OCI-LY7 (cell line): ENCODE results near the gene DOCK4. TPM values are rescaled to one million over a fixed set of nuclear protein-coding genes. Genes with fewer than 3 reads are reported as not detected.

ENCODE experiments used
- BruUV-seq: library from RNA; stranded (reverse); fragments of 400-500 nt; replicated peaks from 2 replicates; lab custom pipeline; 2021; lab: Mats Ljungman, UMichigan
- CTCF ChIA-PET: fragments of 300-600 bp; sonication (Branson Sonifier 250); formaldehyde crosslinking; loops from one replicate; lab custom pipeline; 2022; ENCODE audit warnings: antibody characterized with exemption; ENCODE audit not compliant: unreplicated experiment; lab: Charles Lee
- POLR2A ChIA-PET: fragments of 300-600 bp; sonication (Branson Sonifier 250); formaldehyde crosslinking; loops from one replicate; lab custom pipeline; 2022; ENCODE audit warnings: antibody characterized with exemption; lab: Charles Lee
- DNase-seq: peaks from one replicate; pipeline ENCODE4 v3.0.0-alpha.2; 2015; ENCODE audit warnings: low spot score
- H2AFZ ChIP-seq: fragments of 200-600 bp; sonication (generic), shearing (Covaris generic); 2 replicates; pipeline ENCODE4 v1.6.1; 2014; ENCODE audit warnings: mild to moderate bottlenecking, antibody characterized with exemption, low read length, moderate library complexity
- H3K27ac ChIP-seq: fragments of 200-600 bp; sonication (generic); 2 replicates; pipeline ENCODE4 v1.5.1; 2014; ENCODE audit warnings: mixed run types, low read depth, mild to moderate bottlenecking, moderate library complexity, low read length, inconsistent platforms; ENCODE audit not compliant: poor library complexity, severe bottlenecking
- H3K36me3 ChIP-seq: fragments of 200-600 bp; sonication (generic); 2 replicates; pipeline ENCODE4 v1.6.1; 2014; ENCODE audit warnings: mild to moderate bottlenecking, antibody characterized with exemption, low read length, moderate library complexity, mixed read lengths; ENCODE audit not compliant: insufficient read depth
- H3K4me1 ChIP-seq: fragments of 200-600 bp; sonication (generic); 2 replicates; pipeline ENCODE4 v1.5.1; 2014; ENCODE audit warnings: mild to moderate bottlenecking, low read length; ENCODE audit not compliant: insufficient read depth, poor library complexity, severe bottlenecking
- H3K4me2 ChIP-seq: fragments of 200-600 bp; sonication (generic); 2 replicates; pipeline ENCODE4 v1.6.1; 2014; ENCODE audit warnings: mild to moderate bottlenecking, low read length
- H3K4me3 ChIP-seq: fragments of 200-600 bp; sonication (generic); 2 replicates; pipeline ENCODE4 v1.5.1; 2014; ENCODE audit warnings: mild to moderate bottlenecking, low read depth, low read length; ENCODE audit not compliant: poor library complexity, severe bottlenecking
- H3K79me2 ChIP-seq: fragments of 200-600 bp; sonication (generic); 2 replicates; pipeline ENCODE4 v1.6.1; 2016; ENCODE audit warnings: low read depth, mild to moderate bottlenecking, low read length, moderate library complexity, mixed read lengths; ENCODE audit not compliant: insufficient read depth
- H3K9me2 ChIP-seq: fragments of 200-600 bp; sonication (generic); 2 replicates; pipeline ENCODE4 v1.6.1; 2016; ENCODE audit warnings: mild to moderate bottlenecking, low read length, mixed read lengths; ENCODE audit not compliant: insufficient read depth
- H3K9me3 ChIP-seq: fragments of 200-600 bp; sonication (generic); 2 replicates; pipeline ENCODE4 v1.6.1; 2014; ENCODE audit warnings: mild to moderate bottlenecking, mixed run types, low read length, mixed read lengths
- H4K20me1 ChIP-seq: fragments of 200-600 bp; sonication (generic); 2 replicates; pipeline ENCODE4 v1.6.1; 2014; ENCODE audit warnings: mild to moderate bottlenecking, antibody characterized with exemption, low read length, moderate library complexity, mixed read lengths; ENCODE audit not compliant: insufficient read depth
- CTCF ChIP-seq: fragments of 200-600 bp; sonication (generic); conservative IDR thresholded peaks from 2 replicates; pipeline ENCODE4 v1.5.1; 2014; ENCODE audit warnings: mild to moderate bottlenecking, antibody characterized with exemption, low read length, moderate library complexity, mixed read lengths
- EZH2phosphoT487 ChIP-seq: fragments of 200-600 bp; sonication (generic); IDR thresholded peaks from 2 replicates; pipeline ENCODE4 v1.6.1; 2018; ENCODE audit warnings: low read depth, borderline replicate concordance, mild to moderate bottlenecking, mixed run types, antibody characterized with exemption, low read length, moderate library complexity, mixed read lengths
- intact Hi-C: fragments of 100-400 bp; cut with micrococcal nuclease; formaldehyde crosslinking; loops from one replicate; pipeline ENCODE4 v1.10.0; 2022; ENCODE audit not compliant: unreplicated experiment
- total RNA-seq, 2 experiments: library from RNA; depleted of rRNA in 1 of 2; stranded (reverse); fragments of >200 nt in 1 of 2; shearing (Covaris generic) in 1 of 2; gene quantifications; 2 replicates each; pipeline ENCODE4 v1.2.3, GENCODE V29; 2014 to 2022

The DOCK4 gene
- total RNA-seq, 2 experiments from 2014 or later: 0.91 to 4.9 TPM

GRCh38 chr7:111803015-111803758, 403.0 kb downstream of the DOCK4 start:
- CTCF ChIA-PET: no interaction called here
- Histone ChIP-seq H3K4me1 (no peaks in the 10 kb centered on the region), H3K36me3 (no peaks in the 10 kb centered on the region), H3K9me2 (no peaks in the 10 kb centered on the region), H4K20me1 (no peaks in the 10 kb centered on the region), H3K79me2 (no peaks in the 10 kb centered on the region), H2AFZ (no peak overlapping the region), H3K4me2 (no peak overlapping the region), H3K9me3 (no peaks in the 10 kb centered on the region), H3K4me3 (no peak overlapping the region), H3K27ac (no peak overlapping the region)
- intact Hi-C loops: no loop called here
- DNase-seq: no peak
- POLR2A ChIA-PET: interaction anchor here (0.6 to 0.9 kb wide), 4 partner anchors 9 to 1581 kb away, joined by 3 to 5 read pairs (median 4); no protein-coding TSS in a partner anchor
- no TSS peak for BruUV-seq
- no peak for TF ChIP-seq EZH2phosphoT487
- no peak for TF ChIP-seq CTCF

DNA sequence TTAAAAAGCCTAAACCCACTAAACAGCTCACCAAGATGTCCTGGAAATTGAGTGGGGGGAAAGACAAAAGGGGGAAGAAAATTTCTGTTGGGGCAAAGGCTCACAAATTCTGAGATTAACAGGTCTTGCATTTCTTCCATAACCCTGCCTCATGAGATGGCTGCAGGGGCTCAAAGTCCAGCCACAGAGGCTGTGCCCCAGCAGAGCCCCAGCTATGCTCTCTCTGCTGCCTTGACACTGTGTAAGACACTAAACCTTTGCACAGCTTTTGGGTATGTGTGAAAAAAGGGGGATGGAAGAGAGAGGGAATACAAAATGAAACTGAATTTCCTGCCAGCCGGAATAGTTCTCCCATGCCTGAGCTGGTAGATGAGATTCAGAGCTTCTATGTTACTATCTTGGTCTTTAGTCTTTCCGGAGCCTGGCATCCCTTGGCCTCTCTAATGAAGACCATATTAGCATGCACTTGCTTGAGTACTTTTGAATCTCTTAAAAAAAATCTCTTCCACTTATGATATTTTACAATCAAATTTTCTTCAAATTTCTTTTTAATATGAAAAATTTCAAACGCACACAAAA, 403.9 kb downstream of the DOCK4 start:
- no peaks in the 10 kb centered on the region for H4K20me1 ChIP-seq
- DNase-seq: no peak
- H3K4me3 ChIP-seq: no peak overlapping the region
- H2AFZ ChIP-seq: no peak overlapping the region
- H3K9me2 ChIP-seq: no peaks in the 10 kb centered on the region
- H3K4me2 ChIP-seq: no peak overlapping the region
- H3K9me3 ChIP-seq: peaks cover 2% of the 10 kb centered on the region; the same call in 1 of the 2 replicates
- no peaks in the 10 kb centered on the region for H3K79me2 ChIP-seq
- BruUV-seq: no TSS peak
- no peak overlapping the region for H3K27ac ChIP-seq
- intact Hi-C loops: no loop called here
- CTCF ChIA-PET: no interaction called here
- H3K4me1 ChIP-seq: no peaks in the 10 kb centered on the region
- TF ChIP-seq CTCF: no peak
- POLR2A ChIA-PET: interaction anchor here (0.6 to 0.7 kb wide), 3 partner anchors 91 to 1289 kb away, joined by 3 read pairs; no protein-coding TSS in a partner anchor
- H3K36me3 ChIP-seq: no peaks in the 10 kb centered on the region

- intact Hi-C loops: no loop called here
- H3K79me2 ChIP-seq: no peaks in the 10 kb centered on the region
- CTCF ChIA-PET: no interaction called here
These were observed 404.9 kb downstream of the DOCK4 start for GRCh38 chr7:111801277-111801676.

More at GRCh38 chr7:111801277-111801676, 404.9 kb downstream of the DOCK4 start:
- Histone ChIP-seq H3K9me2 (no peaks in the 10 kb centered on the region), H3K4me1 (no peaks in the 10 kb centered on the region), H3K4me2 (no peak overlapping the region), H3K9me3 (peaks cover 12% of the 10 kb centered on the region), H3K27ac (no peak overlapping the region), H3K36me3 (no peaks in the 10 kb centered on the region), H3K4me3 (no peak overlapping the region), H4K20me1 (no peaks in the 10 kb centered on the region), H2AFZ (no peak overlapping the region)
- POLR2A ChIA-PET: interaction anchor here (1.0 kb wide), 1 partner anchor 16 kb away, joined by 3 read pairs; no protein-coding TSS in a partner anchor
- TF ChIP-seq CTCF (no peak), EZH2phosphoT487 (no peak)
- no peak for DNase-seq
- no TSS peak for BruUV-seq
